Ishikawa (cell line): ENCODE measurements around the gene ABCF2.

Experiments
- CEBPB ChIP-seq: IDR thresholded peaks from 2 replicates; pipeline ENCODE4 v1.6.1; 2012
- CREB1 ChIP-seq: IDR thresholded peaks from 2 replicates; pipeline ENCODE4 v1.6.1; 2012; ENCODE audit warnings: low read depth
- EGR1 ChIP-seq: IDR thresholded peaks from 2 replicates; pipeline ENCODE4 v1.6.1; 2012
- EP300 ChIP-seq: IDR thresholded peaks from 2 replicates; pipeline ENCODE4 v1.6.1; 2012; ENCODE audit warnings: borderline replicate concordance
- NFIC ChIP-seq: IDR thresholded peaks from 2 replicates; pipeline ENCODE4 v1.6.1; 2012
- RAD21 ChIP-seq: IDR thresholded peaks from 2 replicates; pipeline ENCODE4 v1.6.1; 2012; ENCODE audit warnings: low read depth
- TAF1 ChIP-seq: IDR thresholded peaks from 2 replicates; pipeline ENCODE4 v1.6.1; 2012; ENCODE audit warnings: low read depth, mild to moderate bottlenecking
- TCF12 ChIP-seq: IDR thresholded peaks from 2 replicates; pipeline ENCODE4 v1.6.1; 2012; ENCODE audit warnings: low read depth
- TEAD4 ChIP-seq: IDR thresholded peaks from 2 replicates; pipeline ENCODE4 v1.6.1; 2012
- YY1 ChIP-seq: IDR thresholded peaks from 2 replicates; pipeline ENCODE4 v1.6.1; 2012; ENCODE audit warnings: low read depth
- ZBTB7A ChIP-seq: IDR thresholded peaks from 2 replicates; pipeline ENCODE4 v1.6.1; 2012; ENCODE audit warnings: low read depth
- TF ChIP-seq, protein P1 (sequence below): IDR thresholded peaks from 2 replicates; pipeline ENCODE4 v1.6.1; 2012; ENCODE audit warnings: low read depth, mild to moderate bottlenecking
- TF ChIP-seq, protein P2 (sequence below): IDR thresholded peaks from 2 replicates; pipeline ENCODE4 v1.6.1; 2012
- TF ChIP-seq, protein P3 (sequence below): IDR thresholded peaks from 2 replicates; pipeline ENCODE4 v1.6.1; 2012

Gene ABCF2

DNA sequence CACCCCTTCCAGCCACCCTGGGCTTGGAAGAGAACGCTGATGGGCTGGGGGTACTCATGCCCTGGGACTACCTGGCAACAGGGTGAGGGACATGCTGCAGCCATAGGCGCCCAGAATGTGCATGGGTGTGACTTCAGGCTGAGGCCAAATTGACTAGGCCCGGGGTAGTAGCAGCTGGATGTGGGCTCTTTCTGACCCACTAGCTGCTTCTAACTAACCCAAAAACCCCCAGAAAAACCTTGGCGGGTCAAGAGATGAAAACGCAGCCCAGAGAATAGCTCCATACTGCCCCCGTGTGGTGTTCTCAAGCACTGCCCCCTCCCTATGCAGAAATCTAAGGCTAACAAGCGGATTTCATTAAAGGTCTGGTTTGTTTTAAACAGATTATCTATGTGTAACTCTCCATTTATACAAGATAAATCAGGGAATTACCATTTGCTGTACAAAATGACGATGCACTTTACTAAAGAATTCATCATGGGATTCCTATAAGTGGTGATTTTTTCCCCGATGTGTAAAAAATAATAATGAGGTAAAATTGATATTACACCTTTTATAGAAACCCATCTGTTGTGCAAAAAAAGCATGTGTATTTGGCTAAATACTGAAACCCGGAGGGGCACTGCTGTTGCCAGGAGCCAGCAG is 17.3 kb upstream of the ABCF2 start:
- TF ChIP-seq CEBPB, result no peak
- TF ChIP-seq EGR1, result no peak
- TF ChIP-seq NFIC, result no peak
- TF ChIP-seq, protein P1, sequence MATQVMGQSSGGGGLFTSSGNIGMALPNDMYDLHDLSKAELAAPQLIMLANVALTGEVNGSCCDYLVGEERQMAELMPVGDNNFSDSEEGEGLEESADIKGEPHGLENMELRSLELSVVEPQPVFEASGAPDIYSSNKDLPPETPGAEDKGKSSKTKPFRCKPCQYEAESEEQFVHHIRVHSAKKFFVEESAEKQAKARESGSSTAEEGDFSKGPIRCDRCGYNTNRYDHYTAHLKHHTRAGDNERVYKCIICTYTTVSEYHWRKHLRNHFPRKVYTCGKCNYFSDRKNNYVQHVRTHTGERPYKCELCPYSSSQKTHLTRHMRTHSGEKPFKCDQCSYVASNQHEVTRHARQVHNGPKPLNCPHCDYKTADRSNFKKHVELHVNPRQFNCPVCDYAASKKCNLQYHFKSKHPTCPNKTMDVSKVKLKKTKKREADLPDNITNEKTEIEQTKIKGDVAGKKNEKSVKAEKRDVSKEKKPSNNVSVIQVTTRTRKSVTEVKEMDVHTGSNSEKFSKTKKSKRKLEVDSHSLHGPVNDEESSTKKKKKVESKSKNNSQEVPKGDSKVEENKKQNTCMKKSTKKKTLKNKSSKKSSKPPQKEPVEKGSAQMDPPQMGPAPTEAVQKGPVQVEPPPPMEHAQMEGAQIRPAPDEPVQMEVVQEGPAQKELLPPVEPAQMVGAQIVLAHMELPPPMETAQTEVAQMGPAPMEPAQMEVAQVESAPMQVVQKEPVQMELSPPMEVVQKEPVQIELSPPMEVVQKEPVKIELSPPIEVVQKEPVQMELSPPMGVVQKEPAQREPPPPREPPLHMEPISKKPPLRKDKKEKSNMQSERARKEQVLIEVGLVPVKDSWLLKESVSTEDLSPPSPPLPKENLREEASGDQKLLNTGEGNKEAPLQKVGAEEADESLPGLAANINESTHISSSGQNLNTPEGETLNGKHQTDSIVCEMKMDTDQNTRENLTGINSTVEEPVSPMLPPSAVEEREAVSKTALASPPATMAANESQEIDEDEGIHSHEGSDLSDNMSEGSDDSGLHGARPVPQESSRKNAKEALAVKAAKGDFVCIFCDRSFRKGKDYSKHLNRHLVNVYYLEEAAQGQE, result no peak
- TF ChIP-seq RAD21, result peak; percentile 49; the same call in 1 of the 2 replicates
- no peak for TF ChIP-seq TCF12
- no peak for TF ChIP-seq EP300

DNA sequence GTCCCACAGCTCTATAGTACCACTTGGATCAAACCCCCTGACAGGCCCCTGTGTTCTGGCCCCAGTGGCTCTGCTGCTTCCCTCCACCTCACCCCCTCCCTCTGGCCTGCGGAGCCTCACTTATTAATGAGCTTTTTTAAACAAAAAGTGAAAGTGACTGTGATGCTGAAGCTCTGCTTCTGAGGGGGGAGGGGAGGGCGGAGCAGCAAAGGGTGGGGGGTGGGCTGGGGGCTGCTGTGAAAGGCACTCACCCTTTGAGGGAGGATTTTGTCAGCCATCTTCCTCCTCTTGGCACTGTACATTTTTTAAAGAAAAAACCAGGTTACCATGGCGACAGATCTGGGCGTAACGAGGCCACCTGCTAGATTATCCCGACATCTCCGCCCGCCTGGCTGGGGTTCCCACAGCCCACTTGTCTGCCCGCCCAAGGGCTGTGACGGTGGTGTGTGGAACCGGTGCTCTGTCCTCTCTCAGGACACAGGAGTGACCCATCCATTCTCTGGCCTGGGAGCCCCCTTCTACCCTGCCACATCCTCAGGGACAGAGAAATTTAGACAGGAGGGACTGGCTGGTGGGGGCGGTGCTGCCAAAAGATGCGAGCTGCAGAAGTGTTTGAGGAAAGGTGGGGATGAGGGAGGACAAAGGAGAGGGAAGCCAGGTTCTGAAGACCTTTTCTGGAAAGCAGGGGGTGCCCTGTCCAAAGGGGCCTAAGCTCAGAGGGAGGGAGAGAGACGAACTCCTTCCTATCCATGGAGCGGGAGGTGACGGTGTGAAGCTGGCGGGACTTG is 16.6 kb upstream of the ABCF2 start:
- no peak for TF ChIP-seq RAD21
- TF ChIP-seq EP300, result no peak
- TF ChIP-seq, protein P1, result no peak
- no peak for TF ChIP-seq TAF1
- no peak for TF ChIP-seq CREB1
- TF ChIP-seq NFIC, result no peak
- no peak for TF ChIP-seq ZBTB7A
- TF ChIP-seq TCF12, result no peak
- TF ChIP-seq, protein P2, sequence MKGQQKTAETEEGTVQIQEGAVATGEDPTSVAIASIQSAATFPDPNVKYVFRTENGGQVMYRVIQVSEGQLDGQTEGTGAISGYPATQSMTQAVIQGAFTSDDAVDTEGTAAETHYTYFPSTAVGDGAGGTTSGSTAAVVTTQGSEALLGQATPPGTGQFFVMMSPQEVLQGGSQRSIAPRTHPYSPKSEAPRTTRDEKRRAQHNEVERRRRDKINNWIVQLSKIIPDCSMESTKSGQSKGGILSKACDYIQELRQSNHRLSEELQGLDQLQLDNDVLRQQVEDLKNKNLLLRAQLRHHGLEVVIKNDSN, result no peak
- no peak for TF ChIP-seq CEBPB

DNA sequence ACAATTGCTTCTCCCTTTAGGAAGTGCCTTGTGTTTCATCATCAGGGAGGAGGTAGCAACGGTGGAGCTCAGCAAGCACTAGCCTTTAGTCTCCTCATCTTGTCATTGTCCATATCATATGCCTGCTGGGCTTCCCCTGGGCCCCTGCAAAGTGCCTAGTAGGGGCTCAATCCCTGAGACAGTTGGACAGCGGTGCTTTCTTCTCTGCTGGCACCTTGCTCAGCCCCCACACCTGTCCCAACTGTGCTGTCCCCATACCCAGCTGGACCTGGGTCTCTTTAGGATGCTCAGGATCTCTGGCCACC is 16.0 kb upstream of the ABCF2 start:
- TF ChIP-seq, protein P2, result no peak
- TF ChIP-seq EP300 (no peak), CEBPB (no peak), TEAD4 (no peak), NFIC (no peak), TAF1 (no peak), ZBTB7A (no peak)

DNA sequence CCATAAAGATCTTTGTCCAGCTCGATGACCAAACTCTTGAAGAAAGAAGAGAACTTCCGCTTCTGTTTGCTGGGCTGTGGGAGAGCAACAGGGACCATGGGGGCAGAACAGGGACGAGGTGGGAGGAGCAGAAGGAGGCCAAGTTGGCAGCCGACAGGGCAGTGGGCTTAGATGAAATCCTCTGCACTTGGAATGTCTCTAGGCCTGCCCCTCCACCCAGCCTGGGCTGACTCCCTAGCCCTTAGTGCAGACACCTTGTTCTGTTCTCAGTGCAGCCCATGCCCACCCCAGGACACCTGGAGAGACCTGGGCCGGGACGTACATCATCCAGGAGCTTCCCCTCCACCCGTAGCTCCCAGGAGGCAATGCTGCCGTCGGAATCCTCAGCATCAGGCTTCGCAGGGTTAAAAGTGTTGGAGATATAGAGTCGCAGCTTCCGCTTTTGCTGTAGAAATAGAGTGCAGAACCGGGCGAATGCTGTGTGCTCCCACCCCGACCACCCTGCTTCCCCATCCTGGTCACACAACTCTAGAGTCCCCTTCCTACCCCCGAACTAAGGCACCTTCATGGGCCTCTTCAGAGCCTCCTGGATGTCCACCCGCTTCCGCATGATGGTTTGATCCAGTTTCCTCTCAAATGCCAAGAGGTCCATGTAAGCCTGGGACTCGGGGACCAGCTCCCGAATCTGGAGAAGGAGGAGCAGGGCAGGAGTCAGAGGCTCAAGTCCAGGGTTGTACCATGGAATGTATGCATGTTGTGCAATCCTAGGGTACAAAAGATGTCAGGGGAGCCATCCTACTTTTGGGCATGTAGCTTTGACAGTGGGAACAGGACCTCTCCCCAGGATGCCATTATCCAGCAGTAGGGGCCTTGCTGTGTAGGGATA is 15.4 kb upstream of the ABCF2 start:
- no peak for TF ChIP-seq TEAD4
- TF ChIP-seq CEBPB, result peak; percentile 55; the same call in 1 of the 2 replicates

DNA sequence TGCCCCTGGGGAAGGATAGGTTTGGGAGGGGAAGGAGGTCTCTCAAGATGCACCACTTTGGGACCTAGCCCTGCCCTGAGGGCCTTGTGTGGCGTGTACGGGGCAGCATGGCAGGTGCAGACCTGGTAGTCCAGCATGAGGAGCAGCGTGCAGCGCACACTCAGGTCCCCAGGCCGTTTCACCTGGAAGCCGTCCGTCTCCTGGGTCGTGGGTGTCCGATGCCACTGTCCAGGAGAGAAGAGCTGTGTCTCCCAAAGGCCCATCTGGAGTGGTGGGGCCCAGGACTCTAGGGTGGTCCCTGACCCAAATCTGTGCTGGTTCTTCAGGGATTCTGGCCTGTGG is 14.7 kb upstream of the ABCF2 start:
- TF ChIP-seq TCF12, result no peak

DNA sequence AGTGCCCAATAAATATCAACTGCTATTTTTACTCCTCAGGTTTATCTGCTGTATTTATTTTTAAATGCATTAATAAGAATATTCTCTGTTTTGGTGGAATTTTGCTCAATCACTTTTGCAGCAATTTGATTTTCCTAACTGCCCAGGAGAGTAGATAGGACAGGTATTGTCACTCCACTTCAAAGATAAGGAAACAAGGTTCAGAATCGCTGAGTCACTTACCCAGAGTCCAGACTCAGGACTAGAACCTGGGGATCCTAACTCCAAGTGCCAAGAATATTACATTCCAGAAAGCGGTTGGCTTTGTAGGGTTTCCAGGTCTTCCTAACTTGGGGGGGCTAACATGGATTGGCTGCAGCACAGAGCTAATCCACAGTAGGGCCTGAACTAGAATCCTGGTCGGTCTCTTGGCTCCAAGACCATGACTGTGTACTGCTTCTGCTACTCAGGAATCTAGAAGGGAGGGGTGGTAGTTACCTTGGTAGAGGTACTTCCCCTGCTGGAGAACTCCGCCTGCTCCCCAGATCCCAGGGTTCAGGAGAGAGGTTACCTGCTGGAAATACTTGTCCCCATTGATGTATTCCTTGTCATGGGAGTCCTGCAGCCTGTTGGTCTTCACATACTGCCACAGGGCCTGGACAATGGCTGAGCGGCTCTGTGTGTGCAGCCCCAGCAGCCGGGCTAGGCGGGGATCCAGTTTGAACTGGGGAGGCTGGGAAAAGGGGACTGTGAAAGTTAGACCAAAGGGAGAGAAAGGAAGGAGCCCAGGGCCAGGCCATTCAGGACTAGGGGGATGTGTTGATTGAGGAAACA is 14.1 kb upstream of the ABCF2 start:
- TF ChIP-seq, protein P3, sequence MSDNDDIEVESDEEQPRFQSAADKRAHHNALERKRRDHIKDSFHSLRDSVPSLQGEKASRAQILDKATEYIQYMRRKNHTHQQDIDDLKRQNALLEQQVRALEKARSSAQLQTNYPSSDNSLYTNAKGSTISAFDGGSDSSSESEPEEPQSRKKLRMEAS, result no peak
- TF ChIP-seq TEAD4, result no peak
- TF ChIP-seq, protein P1, result no peak
- TF ChIP-seq, protein P2, result no peak
- TF ChIP-seq CREB1, result no peak
- no peak for TF ChIP-seq TCF12
- no peak for TF ChIP-seq ZBTB7A
- TF ChIP-seq NFIC, result no peak
- TF ChIP-seq EP300, result no peak
- no peak for TF ChIP-seq RAD21
- no peak for TF ChIP-seq YY1
